ENCODE measurements around the gene CHN2.

DNA sequence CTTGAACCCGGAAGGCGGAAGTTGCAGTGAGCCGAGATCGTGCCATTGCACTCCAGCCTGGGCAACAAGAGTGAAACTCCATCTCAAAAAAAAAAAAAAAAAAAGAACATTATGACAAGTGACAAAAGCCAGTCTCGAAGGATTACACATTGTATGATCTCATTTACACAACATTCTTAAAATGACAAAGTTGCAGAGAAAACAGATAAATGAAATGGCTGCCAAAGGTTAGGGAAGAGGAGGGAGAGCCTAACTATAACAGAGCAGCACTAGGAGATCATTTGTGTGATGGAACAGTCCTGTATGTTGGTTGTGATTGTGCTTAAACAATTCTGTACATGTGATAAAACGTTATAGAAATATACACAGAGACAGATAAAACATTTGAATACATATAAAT lies 32.0 kb upstream of the CHN2 start:
- TF ChIP-seq, protein P1, sequence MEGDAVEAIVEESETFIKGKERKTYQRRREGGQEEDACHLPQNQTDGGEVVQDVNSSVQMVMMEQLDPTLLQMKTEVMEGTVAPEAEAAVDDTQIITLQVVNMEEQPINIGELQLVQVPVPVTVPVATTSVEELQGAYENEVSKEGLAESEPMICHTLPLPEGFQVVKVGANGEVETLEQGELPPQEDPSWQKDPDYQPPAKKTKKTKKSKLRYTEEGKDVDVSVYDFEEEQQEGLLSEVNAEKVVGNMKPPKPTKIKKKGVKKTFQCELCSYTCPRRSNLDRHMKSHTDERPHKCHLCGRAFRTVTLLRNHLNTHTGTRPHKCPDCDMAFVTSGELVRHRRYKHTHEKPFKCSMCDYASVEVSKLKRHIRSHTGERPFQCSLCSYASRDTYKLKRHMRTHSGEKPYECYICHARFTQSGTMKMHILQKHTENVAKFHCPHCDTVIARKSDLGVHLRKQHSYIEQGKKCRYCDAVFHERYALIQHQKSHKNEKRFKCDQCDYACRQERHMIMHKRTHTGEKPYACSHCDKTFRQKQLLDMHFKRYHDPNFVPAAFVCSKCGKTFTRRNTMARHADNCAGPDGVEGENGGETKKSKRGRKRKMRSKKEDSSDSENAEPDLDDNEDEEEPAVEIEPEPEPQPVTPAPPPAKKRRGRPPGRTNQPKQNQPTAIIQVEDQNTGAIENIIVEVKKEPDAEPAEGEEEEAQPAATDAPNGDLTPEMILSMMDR (IDR thresholded peaks at IDR 0.05) = no peak
- TF ChIP-seq POLR2AphosphoS5 (IDR thresholded peaks at IDR 0.05) = no peak
- no peak for TF ChIP-seq POLR2A (IDR thresholded peaks at IDR 0.05)

Data from prostate gland (tissue), 2 donors.